ENCODE data around the gene CDK14.

GRCh38 chr7:90723233-90723632 is 127.1 kb downstream of the CDK14 start:
- TF ChIP-seq CTCF (IDR thresholded peaks at IDR 0.05; ENCODE audit: insufficient read depth, low read length), result no peak
- no peak for TF ChIP-seq REST (IDR thresholded peaks at IDR 0.05; ENCODE audit: insufficient replicate concordance, low read depth)
- no peak for TF ChIP-seq GABPA (IDR thresholded peaks at IDR 0.05; ENCODE audit: low read depth)
